ENCODE measurements around the gene CER1. TPM values are rescaled to one million over a fixed set of nuclear protein-coding genes. Genes with fewer than 3 reads are reported as not detected.

The CER1 gene
- total and polyA plus RNA-seq, 5 donors from 2014 or later: not detected

GRCh38 chr9:14713187-14713767 is 9.3 kb downstream of the CER1 start:
- Mint-ChIP-seq H3K4me1 (no peaks in the 10 kb centered on the region), H3K36me3 (no peaks in the 10 kb centered on the region), H3K9me3 (peaks cover 0 to 8% (median 2%) of the 10 kb centered on the region in 7 donors), H3K27me3 (peaks cover 14% of the 10 kb centered on the region), H3K4me3 (no peak overlapping the region), H3K27ac (no peak overlapping the region)
- Histone ChIP-seq H3K4me1 (ENCODE audit: control insufficient read depth, insufficient read depth, low read length, poor library complexity, severe bottlenecking) (no peaks in the 10 kb centered on the region), H3K4me3 (ENCODE audit: low read depth, low read length) (no peak overlapping the region), H3K27me3 (ENCODE audit: control insufficient read depth, insufficient read depth, low read length) (peaks cover 2% of the 10 kb centered on the region), H3K27ac (ENCODE audit: insufficient read depth, low read length, poor library complexity, severe bottlenecking) (no peak overlapping the region), H3K36me3 (ENCODE audit: control insufficient read depth, insufficient read depth, low read length) (no peaks in the 10 kb centered on the region), H3K9me3 (ENCODE audit: control insufficient read depth in 2 of 2, low read length in 2 of 2) (no peaks in the 10 kb centered on the region)
- DNase-seq: no peak
- ATAC-seq (ENCODE audit: low read depth in 2 of 2): no peak

GRCh38 chr9:14710804-14711203 is 11.7 kb downstream of the CER1 start:
- no peak overlapping the region for H3K27ac ChIP-seq (ENCODE audit: insufficient read depth, low read length, poor library complexity, severe bottlenecking)
- DNase-seq (no peak), ATAC-seq (ENCODE audit: low read depth in 2 of 2) (no peak)
- H3K4me3 ChIP-seq (ENCODE audit: low read depth, low read length): no peak overlapping the region
- H3K36me3 Mint-ChIP-seq: no peaks in the 10 kb centered on the region
- H3K27me3 ChIP-seq (ENCODE audit: control insufficient read depth, insufficient read depth, low read length): peaks cover 2% of the 10 kb centered on the region
- H3K27me3 Mint-ChIP-seq: peaks cover 14% of the 10 kb centered on the region
- H3K9me3 ChIP-seq (ENCODE audit: control insufficient read depth in 2 of 2, low read length in 2 of 2): peaks cover 6 to 17% of the 10 kb centered on the region in 2 experiments
- no peaks in the 10 kb centered on the region for H3K4me1 Mint-ChIP-seq
- no peak overlapping the region for H3K27ac Mint-ChIP-seq
- H3K36me3 ChIP-seq (ENCODE audit: control insufficient read depth, insufficient read depth, low read length): no peaks in the 10 kb centered on the region
- H3K4me3 Mint-ChIP-seq: no peak overlapping the region
- peaks cover 3 to 20% (median 6%) of the 10 kb centered on the region in 7 donors for H3K9me3 Mint-ChIP-seq
- no peaks in the 10 kb centered on the region for H3K4me1 ChIP-seq (ENCODE audit: control insufficient read depth, insufficient read depth, low read length, poor library complexity, severe bottlenecking)

- peaks cover 5% of the 10 kb centered on the region for H3K27me3 ChIP-seq (ENCODE audit: control insufficient read depth, insufficient read depth, low read length)
- no peak overlapping the region for H3K27ac Mint-ChIP-seq
- no peaks in the 10 kb centered on the region for H3K36me3 Mint-ChIP-seq
- H3K9me3 Mint-ChIP-seq: peaks cover 5 to 28% (median 13%) of the 10 kb centered on the region in 7 donors
- H3K4me1 ChIP-seq (ENCODE audit: control insufficient read depth, insufficient read depth, low read length, poor library complexity, severe bottlenecking): no peaks in the 10 kb centered on the region
- no peak overlapping the region for H3K4me3 ChIP-seq (ENCODE audit: low read depth, low read length)
- no peaks in the 10 kb centered on the region for H3K36me3 ChIP-seq (ENCODE audit: control insufficient read depth, insufficient read depth, low read length)
- ATAC-seq (ENCODE audit: low read depth in 2 of 2) (no peak), DNase-seq (no peak)
- H3K4me3 Mint-ChIP-seq: no peak overlapping the region
- H3K27ac ChIP-seq (ENCODE audit: insufficient read depth, low read length, poor library complexity, severe bottlenecking): no peak overlapping the region
- peaks cover 23 to 29% of the 10 kb centered on the region in 2 experiments for H3K9me3 ChIP-seq (ENCODE audit: control insufficient read depth in 2 of 2, low read length in 2 of 2)
- H3K27me3 Mint-ChIP-seq: peaks cover 4% of the 10 kb centered on the region
- H3K4me1 Mint-ChIP-seq: no peaks in the 10 kb centered on the region
These were observed 15.9 kb downstream of the CER1 start for GRCh38 chr9:14706530-14707140.

GRCh38 chr9:14705079-14705478 is 17.5 kb downstream of the CER1 start:
- Histone ChIP-seq H3K27ac (ENCODE audit: insufficient read depth, low read length, poor library complexity, severe bottlenecking) (no peak overlapping the region), H3K36me3 (ENCODE audit: control insufficient read depth, insufficient read depth, low read length) (no peaks in the 10 kb centered on the region), H3K4me3 (ENCODE audit: low read depth, low read length) (no peak overlapping the region), H3K27me3 (ENCODE audit: control insufficient read depth, insufficient read depth, low read length) (peaks cover 8% of the 10 kb centered on the region), H3K4me1 (ENCODE audit: control insufficient read depth, insufficient read depth, low read length, poor library complexity, severe bottlenecking) (no peaks in the 10 kb centered on the region), H3K9me3 (ENCODE audit: control insufficient read depth in 2 of 2, low read length in 2 of 2) (peaks cover 23 to 29% of the 10 kb centered on the region in 2 experiments)
- no peaks in the 10 kb centered on the region for H3K36me3 Mint-ChIP-seq
- ATAC-seq (ENCODE audit: low read depth in 2 of 2) (no peak), DNase-seq (no peak)
- H3K4me3 Mint-ChIP-seq: no peak overlapping the region
- H3K27me3 Mint-ChIP-seq: peaks cover 4% of the 10 kb centered on the region
- H3K9me3 Mint-ChIP-seq: peaks cover 2 to 28% (median 12%) of the 10 kb centered on the region in 7 donors
- no peak overlapping the region for H3K27ac Mint-ChIP-seq
- no peaks in the 10 kb centered on the region for H3K4me1 Mint-ChIP-seq

- no peak for DNase-seq
- Mint-ChIP-seq H3K9me3 (peaks cover 0 to 28% (median 11%) of the 10 kb centered on the region in 7 donors), H3K27ac (no peak overlapping the region), H3K27me3 (peaks cover 4% of the 10 kb centered on the region), H3K4me1 (no peaks in the 10 kb centered on the region), H3K4me3 (no peak overlapping the region), H3K36me3 (no peaks in the 10 kb centered on the region)
- H3K4me3 ChIP-seq (ENCODE audit: low read depth, low read length): no peak overlapping the region
- peaks cover 23 to 29% of the 10 kb centered on the region in 2 experiments for H3K9me3 ChIP-seq (ENCODE audit: control insufficient read depth in 2 of 2, low read length in 2 of 2)
- peaks cover 8% of the 10 kb centered on the region for H3K27me3 ChIP-seq (ENCODE audit: control insufficient read depth, insufficient read depth, low read length)
- no peak overlapping the region for H3K27ac ChIP-seq (ENCODE audit: insufficient read depth, low read length, poor library complexity, severe bottlenecking)
- no peak for ATAC-seq (ENCODE audit: low read depth in 2 of 2)
- no peaks in the 10 kb centered on the region for H3K36me3 ChIP-seq (ENCODE audit: control insufficient read depth, insufficient read depth, low read length)
- H3K4me1 ChIP-seq (ENCODE audit: control insufficient read depth, insufficient read depth, low read length, poor library complexity, severe bottlenecking): no peaks in the 10 kb centered on the region
These were observed 18.3 kb downstream of the CER1 start for GRCh38 chr9:14704281-14704680.

GRCh38 chr9:14702200-14702720 is 20.3 kb downstream of the CER1 start:
- no peak overlapping the region for H3K4me3 ChIP-seq (ENCODE audit: low read depth, low read length)
- DNase-seq (no peak), ATAC-seq (ENCODE audit: low read depth in 2 of 2) (no peak)
- no peak overlapping the region for H3K4me3 Mint-ChIP-seq
- peaks cover 12% of the 10 kb centered on the region for H3K27me3 ChIP-seq (ENCODE audit: control insufficient read depth, insufficient read depth, low read length)
- H3K4me1 ChIP-seq (ENCODE audit: control insufficient read depth, insufficient read depth, low read length, poor library complexity, severe bottlenecking): no peaks in the 10 kb centered on the region
- no peaks in the 10 kb centered on the region for H3K4me1 Mint-ChIP-seq
- H3K36me3 Mint-ChIP-seq: no peaks in the 10 kb centered on the region
- H3K27ac Mint-ChIP-seq: no peak overlapping the region
- peaks cover 23 to 27% of the 10 kb centered on the region in 2 experiments for H3K9me3 ChIP-seq (ENCODE audit: control insufficient read depth in 2 of 2, low read length in 2 of 2)
- no peak overlapping the region for H3K27ac ChIP-seq (ENCODE audit: insufficient read depth, low read length, poor library complexity, severe bottlenecking)
- H3K36me3 ChIP-seq (ENCODE audit: control insufficient read depth, insufficient read depth, low read length): no peaks in the 10 kb centered on the region
- peaks cover 7% of the 10 kb centered on the region for H3K27me3 Mint-ChIP-seq
- peaks cover 0 to 19% (median 11%) of the 10 kb centered on the region in 7 donors for H3K9me3 Mint-ChIP-seq

- no peaks in the 10 kb centered on the region for H3K36me3 Mint-ChIP-seq
These were observed 29.2 kb downstream of the CER1 start, which contains the start of gene ZDHHC21 for GRCh38 chr9:14693251-14693861. TSS of gene ZDHHC21 (minus strand) at chr9:14693432. CDS start at chr9:14674340, 19,092 bp downstream.

More at GRCh38 chr9:14693251-14693861, 29.2 kb downstream of the CER1 start, which contains the start of gene ZDHHC21:
- peaks cover 12 to 52% (median 31%) of the 10 kb centered on the region in 4 donors for H3K4me1 Mint-ChIP-seq
- H3K4me1 ChIP-seq (ENCODE audit: control insufficient read depth, insufficient read depth, low read length, poor library complexity, severe bottlenecking): peaks cover 16% of the 10 kb centered on the region
- peak within 1 kb of the TSS; percentile 86 for H3K4me3 ChIP-seq (ENCODE audit: low read depth, low read length)
- ATAC-seq (ENCODE audit: low read depth in 2 of 2) (peak; percentile 74 to 78), DNase-seq (peak; percentile 32 to 72 (median 49))
- no peaks in the 10 kb centered on the region for H3K9me3 ChIP-seq (ENCODE audit: control insufficient read depth in 2 of 2, low read length in 2 of 2)
- peaks cover 8% of the 10 kb centered on the region for H3K36me3 ChIP-seq (ENCODE audit: control insufficient read depth, insufficient read depth, low read length)
- H3K9me3 Mint-ChIP-seq: peaks cover 0 to 3% (median 0%) of the 10 kb centered on the region in 7 donors
- peak within 1 kb of the TSS; percentile 84 to 99 (median 94) for H3K4me3 Mint-ChIP-seq
- H3K27ac Mint-ChIP-seq: peak within 1 kb of the TSS; percentile 79 to 95 (median 84)
- peaks cover 6% of the 10 kb centered on the region for H3K27me3 ChIP-seq (ENCODE audit: control insufficient read depth, insufficient read depth, low read length)
- H3K27ac ChIP-seq (ENCODE audit: insufficient read depth, low read length, poor library complexity, severe bottlenecking): no peak within 1 kb of the TSS
- peaks cover 8% of the 10 kb centered on the region for H3K27me3 Mint-ChIP-seq

All from CD4-positive, CD25-positive, alpha-beta regulatory T cell (primary cell).